Stimulated activated CD4-positive, alpha-beta T cell treated with anti-CD3 and anti-CD28 coated beads, Interleukin-12 subunit alpha, Interleukin-12 subunit beta, amount 100 ng/mL, for 24 hours (primary cell): Measurements from ENCODE around the gene EDN2.

Source experiments
- DNase-seq, 2 experiments: peaks; one replicate each; pipeline ENCODE4 v3.0.0-alpha.2; 2020; ENCODE audit warnings: low read depth in 2 of 2

EDN2 gene

DNA sequence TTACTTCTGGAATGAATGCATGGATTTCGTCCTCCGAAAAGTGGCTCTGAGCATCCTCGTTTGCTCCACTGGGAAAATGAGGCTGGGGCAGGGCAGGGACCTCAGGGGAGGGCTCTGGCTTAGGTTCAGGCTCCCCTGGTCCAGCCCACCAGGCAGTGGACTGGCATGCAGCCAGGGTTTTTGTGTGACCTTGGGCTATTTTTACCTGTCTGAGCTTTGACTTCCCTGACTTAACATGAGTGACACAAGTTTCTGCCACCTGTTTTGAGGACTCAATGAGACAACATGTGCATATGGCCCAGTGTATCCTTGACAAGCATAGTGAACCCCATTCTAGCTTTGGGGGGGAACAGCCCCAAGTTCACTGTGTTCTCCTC, 32.6 kb upstream of the EDN2 start:
- DNase-seq = no peak

DNA sequence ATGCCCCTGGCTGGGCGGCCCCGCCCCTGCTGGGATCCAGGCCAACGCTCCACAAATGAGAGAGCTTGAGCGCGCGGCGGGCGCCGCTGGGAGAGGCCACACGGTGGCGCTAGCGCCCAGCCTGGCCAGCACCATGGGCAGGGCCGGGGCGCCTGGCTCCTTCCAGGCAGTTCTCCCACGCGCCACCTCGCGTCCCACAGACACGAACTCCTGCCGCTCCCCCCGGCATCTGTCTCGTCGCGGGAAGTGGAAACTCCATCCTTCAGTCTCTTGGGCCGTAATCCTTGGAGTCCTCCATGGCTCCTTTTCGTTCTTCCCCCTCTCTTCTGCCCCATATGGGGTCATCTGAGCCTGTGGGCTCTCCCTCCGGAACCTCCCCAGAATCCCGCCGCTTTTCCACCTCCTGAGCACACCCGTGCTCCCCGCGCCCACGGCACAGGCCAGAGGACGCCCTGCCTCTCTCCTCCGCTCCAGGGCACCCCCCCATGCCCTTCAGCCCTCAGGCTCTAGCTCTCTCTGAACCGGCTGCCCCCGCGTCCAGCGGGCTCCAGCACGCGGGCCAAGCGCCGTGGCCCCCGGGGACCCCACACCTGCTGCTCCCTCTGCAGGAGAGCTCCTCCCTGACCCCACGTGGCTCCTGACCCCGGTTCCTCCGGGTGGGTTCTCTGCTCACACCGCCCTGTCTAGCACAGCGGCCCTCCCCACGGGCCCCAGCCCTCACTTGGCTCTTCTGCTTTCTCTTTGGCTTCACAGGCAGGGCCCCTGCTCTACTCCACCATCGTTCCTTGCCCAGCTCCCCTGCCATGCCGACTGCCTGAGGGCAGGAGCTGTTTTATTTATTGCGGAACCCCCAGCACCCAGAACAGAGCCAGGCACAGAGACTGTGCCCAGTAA, 31.9 kb upstream of the EDN2 start:
- DNase-seq = peak; percentile 28 to 58

GRCh38 chr1:41515778-41516167, 31.3 kb upstream of the EDN2 start:
- DNase-seq = no peak

DNA sequence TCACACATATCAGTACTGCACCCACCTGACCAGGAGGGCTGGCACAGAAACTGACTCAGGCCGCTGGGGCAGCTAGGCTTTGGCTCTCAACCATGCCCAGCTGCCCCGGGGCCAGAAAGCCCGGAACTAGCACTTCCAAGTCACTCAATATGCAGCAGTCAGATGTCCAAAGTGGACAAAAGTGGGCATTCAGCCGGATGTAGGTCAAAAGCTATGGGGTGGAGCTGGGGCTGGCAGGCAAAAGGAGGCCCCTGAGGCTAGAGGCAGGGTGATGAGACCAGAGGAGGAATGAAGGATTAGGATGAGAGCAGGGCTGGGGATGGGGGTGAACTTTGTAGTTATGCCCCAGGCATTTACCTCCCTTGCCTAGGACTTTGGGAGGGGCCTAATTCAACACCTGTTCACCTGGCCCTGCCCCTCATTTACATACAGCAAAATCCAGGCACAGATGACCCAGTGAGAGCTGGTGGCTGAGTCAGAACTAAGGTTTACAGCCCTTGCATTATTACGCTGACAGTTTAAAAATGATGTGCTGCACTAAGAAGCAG, 30.7 kb upstream of the EDN2 start:
- DNase-seq = no peak

- DNase-seq = no peak
Measured at GRCh38 chr1:41514381-41514780, 29.9 kb upstream of the EDN2 start.

DNA sequence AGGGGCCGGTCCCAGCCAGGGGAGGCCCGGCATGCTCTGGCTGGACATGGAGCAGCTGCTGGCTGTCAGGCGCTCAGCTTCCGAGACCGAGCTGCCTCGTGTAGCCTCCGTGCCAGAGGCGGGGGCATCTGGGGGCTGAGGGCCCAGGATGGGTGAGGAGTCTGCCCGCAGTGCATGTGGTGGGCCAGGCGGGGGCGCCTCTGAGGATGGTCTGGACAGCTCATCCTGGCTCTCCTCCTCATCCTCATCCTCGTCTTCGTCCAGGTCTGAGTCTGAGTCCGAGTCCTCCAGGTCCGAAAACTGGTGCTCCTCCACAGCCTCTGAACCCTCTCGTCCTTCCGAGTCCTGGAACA, 28.9 kb upstream of the EDN2 start:
- peak in 1 of 2 experiments; percentile 22 for DNase-seq

DNA sequence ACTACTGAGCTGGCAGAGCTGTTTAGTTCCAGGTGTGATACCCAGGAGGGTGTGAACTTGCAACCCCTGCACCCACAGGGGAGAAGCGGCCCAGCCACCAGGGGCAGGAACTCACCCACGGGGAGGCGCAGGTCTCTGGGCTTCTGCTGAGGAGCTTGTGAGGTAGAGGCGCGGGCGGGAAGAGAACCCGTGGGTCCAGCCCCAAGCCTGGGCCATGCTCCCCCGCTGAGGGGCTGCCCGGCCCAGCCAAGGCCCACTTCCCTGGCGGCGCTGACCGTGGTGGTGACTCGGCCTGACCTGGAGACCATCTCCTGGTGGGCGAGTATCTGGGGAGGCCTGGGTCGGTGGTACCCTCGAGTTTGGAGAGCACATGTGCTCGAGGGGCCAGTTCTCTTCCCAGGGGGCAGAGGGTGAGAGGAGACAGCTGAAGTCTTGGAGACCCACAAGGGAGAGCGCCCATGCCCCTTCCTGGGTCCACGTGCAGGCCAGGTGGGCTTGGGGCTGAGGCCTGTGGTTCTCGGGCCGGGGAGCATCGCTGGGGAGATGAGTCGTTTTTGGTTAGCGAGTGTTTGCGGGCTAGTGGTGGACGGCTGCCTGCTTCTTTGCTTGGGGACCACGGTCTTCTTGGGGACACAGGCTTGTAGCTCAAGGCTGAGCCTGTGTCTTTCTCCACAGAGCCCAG, 28.4 kb upstream of the EDN2 start:
- no peak for DNase-seq

DNA sequence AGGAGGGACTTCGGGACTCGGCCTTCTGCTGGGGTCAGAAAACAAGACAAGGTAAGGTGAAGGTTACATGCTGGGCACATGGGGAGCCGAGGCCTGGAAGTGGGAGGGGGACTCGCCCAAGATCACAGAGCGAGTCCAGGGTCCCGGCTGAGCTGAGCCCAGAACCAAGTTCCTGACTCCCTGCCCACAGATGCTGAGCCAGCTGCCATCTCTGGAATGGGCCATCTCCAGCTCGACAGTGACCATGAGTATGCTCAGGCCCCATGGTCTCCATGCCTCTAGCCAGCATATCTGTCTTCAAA, 26.7 kb upstream of the EDN2 start:
- DNase-seq = no peak

GRCh38 chr1:41510531-41511238, 26.2 kb upstream of the EDN2 start:
- DNase-seq = no peak

DNA sequence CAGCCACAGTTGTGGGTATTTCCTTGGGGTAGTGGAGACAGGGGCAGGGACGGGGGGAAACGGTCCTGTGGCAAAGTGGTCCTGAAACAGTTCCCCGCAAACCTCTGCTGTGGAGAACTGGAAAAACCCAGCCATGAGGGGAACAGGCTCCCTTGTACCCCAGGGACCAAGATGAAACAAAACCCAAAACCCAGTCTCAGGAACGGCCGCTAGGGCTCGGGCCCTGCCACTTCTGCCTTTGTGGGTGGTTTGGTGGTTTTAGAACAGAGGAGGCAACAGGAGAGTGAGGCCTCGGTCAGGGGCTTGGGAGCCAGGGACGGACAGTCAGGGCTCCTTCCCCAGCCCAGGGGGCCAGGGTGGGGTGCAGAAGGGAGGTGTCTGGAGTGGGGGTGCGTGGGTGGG, 24.8 kb upstream of the EDN2 start:
- DNase-seq = no peak

DNA sequence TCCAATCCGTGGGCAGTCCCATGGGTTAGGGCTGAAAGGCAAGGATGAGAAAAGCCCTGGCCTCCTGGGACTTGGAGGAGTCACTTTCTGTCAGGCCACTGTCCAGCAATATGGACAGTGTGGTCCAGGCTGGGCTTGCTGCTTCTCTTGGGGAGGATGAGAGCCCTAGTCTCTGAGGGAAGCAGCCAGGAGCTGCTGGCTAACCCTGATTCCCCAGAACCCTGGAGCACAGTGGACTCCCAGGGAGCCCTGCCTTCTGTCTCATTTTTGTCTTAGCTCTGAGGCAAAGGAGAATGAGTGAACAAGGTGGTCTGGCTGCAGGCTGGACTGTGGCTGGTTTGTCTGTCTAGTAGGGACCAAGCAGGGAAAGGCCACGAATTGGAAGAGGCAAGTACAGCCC, 23.8 kb upstream of the EDN2 start:
- no peak for DNase-seq

GRCh38 chr1:41507836-41508235, 23.4 kb upstream of the EDN2 start:
- DNase-seq = no peak

- no peak for DNase-seq
Measured at GRCh38 chr1:41507110-41507720, 22.7 kb upstream of the EDN2 start.

DNA sequence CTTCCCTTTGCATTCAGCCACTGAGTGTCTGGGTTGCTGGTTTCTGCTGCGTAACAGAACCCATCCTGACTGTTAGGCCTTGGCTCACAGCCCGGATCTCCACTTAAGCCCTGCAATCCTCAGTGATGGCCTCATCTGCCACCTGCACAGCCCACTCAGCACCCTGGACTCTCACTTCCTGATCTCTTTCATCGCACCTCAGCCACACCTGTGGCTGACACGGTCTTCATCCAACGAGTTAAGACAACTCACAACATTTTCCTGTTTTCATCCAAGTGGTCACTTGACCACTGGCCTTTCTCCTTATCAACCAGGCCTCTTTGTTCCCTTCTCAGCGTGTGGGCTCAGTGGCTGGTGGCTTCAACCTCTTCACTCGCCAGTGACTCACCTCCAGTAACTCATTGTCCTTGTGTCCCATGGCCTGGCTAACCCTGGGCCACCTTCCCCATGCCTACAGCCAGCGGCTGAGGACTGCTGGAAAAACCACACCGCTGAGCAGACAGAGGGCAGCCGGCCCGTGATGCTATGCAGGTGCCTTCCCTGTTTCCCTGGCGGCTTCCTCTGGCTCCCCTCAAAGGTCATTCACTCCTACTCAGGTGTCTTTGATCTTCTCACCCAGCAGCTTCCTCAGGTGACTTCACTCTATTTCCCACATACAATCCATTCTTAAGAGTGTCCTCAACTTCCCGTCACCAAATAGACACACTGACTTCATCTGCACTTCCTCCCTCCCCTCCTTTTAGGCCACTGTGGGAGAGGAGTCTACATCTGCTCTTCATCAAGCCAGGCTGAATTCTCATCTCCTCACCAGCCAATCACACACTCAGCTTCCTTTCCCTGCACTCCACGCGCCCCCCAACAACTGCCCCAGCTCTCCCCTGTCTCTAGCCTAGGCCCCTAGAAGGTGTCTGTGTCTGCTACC, 19.9 kb upstream of the EDN2 start:
- no peak for DNase-seq

- no peak for DNase-seq
Measured at GRCh38 chr1:41503538-41504113, 19.1 kb upstream of the EDN2 start.

DNA sequence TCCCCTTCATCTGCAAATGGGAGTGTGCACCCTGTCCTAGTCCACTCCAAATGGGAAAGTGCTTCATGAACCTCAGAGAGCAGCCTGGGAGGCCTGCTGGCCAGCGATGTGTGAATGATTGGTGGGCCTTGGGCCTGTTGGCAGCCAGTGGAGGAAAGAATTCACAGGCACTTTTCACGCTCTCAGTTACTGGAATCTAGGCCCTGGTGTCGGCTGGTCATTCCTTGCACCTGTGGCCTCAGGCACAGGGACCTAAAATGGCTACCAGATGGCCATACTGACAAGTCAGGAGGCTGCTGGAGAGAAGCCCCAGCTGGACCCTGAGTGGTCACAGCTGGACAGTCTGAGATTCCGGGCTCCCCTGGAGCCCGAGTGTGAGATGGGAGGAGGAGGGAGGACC, 18.4 kb upstream of the EDN2 start:
- DNase-seq = no peak

DNA sequence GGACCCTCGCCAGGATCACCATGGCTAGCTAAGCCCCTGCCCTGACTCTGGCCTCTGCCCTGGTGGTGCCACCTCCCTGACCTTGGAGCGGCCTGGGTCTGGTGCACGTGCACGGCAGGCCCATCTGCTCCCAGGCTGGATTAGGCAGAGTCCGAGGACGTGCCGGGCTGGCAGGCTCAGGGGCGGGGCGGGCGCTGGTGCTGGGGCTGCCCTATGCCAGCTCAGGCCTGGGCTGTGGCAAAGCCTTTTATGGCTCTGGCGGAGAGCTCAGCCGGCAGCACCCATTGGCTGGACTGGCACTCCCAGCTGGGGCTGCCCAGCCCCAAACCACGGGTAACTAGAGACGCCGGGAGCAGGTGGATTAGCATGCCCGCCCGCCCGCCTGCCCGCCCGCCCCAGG, 17.1 kb upstream of the EDN2 start:
- DNase-seq = no peak

- DNase-seq = no peak
Measured at GRCh38 chr1:41500781-41501518, 16.5 kb upstream of the EDN2 start.

- DNase-seq = no peak
Measured at GRCh38 chr1:41500378-41500777, 15.9 kb upstream of the EDN2 start.

DNA sequence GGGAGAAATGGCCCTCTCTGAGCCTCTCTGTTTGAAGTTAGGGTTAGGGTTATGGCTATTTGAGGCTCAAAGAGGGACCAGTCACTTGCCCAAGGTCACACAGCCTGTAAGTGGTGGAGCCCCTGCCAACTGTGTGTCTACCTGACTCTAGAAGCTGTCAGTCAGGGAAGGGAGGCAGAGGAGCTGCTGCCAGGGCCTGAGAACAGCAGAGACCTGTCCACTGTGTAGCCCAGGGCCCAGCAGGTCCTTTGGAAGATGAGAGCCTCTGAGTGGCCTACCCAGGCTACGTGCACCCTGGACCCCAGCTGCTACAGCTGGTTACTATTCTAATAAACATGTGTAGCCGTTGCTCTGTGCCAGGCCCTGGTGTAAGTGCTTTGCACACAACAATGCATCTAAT, 15.1 kb upstream of the EDN2 start:
- DNase-seq = no peak
